Esophagus (tissue), 2 donors: ENCODE measurements around the gene MBP. TPM values are rescaled to one million over a fixed set of nuclear protein-coding genes. Genes with fewer than 3 reads are reported as not detected.

Experiments used
- H3K27ac ChIP-seq, 2 donors: one replicate each; pipeline ENCODE4 v1.5.1; 2013; ENCODE audit warnings: low read depth in 2 of 2, mild to moderate bottlenecking in 2 of 2, inconsistent platforms in 1 of 2, low read length in 1 of 2, moderate library complexity in 1 of 2
- H3K27me3 ChIP-seq, 2 donors: one replicate each; pipeline ENCODE4 v1.6.1; 2013; ENCODE audit warnings: low read length in 2 of 2, control low read depth in 1 of 2, mild to moderate bottlenecking in 1 of 2; ENCODE audit not compliant: insufficient read depth in 2 of 2, control insufficient read depth in 1 of 2
- H3K36me3 ChIP-seq, 2 donors: one replicate each; pipeline ENCODE4 v1.6.1; 2013; ENCODE audit warnings: low read length in 1 of 2; ENCODE audit not compliant: control insufficient read depth in 2 of 2, insufficient read depth in 2 of 2
- H3K4me1 ChIP-seq, 2 donors: one replicate each; pipeline ENCODE4 v1.6.1; 2013; ENCODE audit warnings: low read length in 1 of 2; ENCODE audit not compliant: control insufficient read depth in 2 of 2, insufficient read depth in 2 of 2
- H3K4me3 ChIP-seq, 2 donors: one replicate each; pipeline ENCODE4 v1.5.1; 2013; ENCODE audit warnings: low read length in 2 of 2, mild to moderate bottlenecking in 2 of 2, low read depth in 1 of 2, moderate library complexity in 1 of 2
- H3K9me3 ChIP-seq, 2 donors: one replicate each; pipeline ENCODE4 v1.6.1; 2013; ENCODE audit warnings: mild to moderate bottlenecking in 2 of 2, low read depth in 1 of 2, low read length in 1 of 2, moderate library complexity in 1 of 2; ENCODE audit not compliant: control insufficient read depth in 2 of 2, insufficient read depth in 1 of 2
- WGBS, 2 donors: extraction: QIAGEN DNeasy Blood & Tissue Kit; methylation state at CpG; one replicate each; pipeline ENCODE4 v1.1.7; 2013; 5-methylcytosine and 5-hydroxymethylcytosine counted together
- polyA plus RNA-seq, 2 donors: library from polyadenylated mRNA; stranded (reverse); fragments of 200-250 nt; gene quantifications; one replicate each; pipeline ENCODE4 v1.2.3, GENCODE V29; 2013
- donor health status: healthy with polysubstance abuse.
- donor health status: Bipolar disorder and iron deficiency.

Gene MBP
- polyA plus RNA-seq, 2 donors, result 9.7 to 10.8 TPM

- H3K27ac ChIP-seq, result no peak overlapping the region
- WGBS, 2 donors, result 84 to 85% methylated on average over 9 of the region's 9 CpGs
- H3K36me3 ChIP-seq, result peaks cover 3 to 24% of the 10 kb centered on the region in 2 donors
- no peaks in the 10 kb centered on the region for H3K4me1 ChIP-seq
- H3K27me3 ChIP-seq, result no peaks in the 10 kb centered on the region
- no peaks in the 10 kb centered on the region for H3K9me3 ChIP-seq
- no peak overlapping the region for H3K4me3 ChIP-seq
Measured at GRCh38 chr18:76941284-76941683, 191.3 kb downstream of the MBP start.

- Histone ChIP-seq H3K4me1 (no peaks in the 10 kb centered on the region), H3K36me3 (peaks cover 7 to 35% of the 10 kb centered on the region in 2 donors), H3K27me3 (no peaks in the 10 kb centered on the region), H3K27ac (no peak overlapping the region), H3K9me3 (no peaks in the 10 kb centered on the region), H3K4me3 (no peak overlapping the region)
- WGBS, 2 donors, result 94% methylated on average over 12 of the region's 12 CpGs
Measured at GRCh38 chr18:76938619-76939018, 194.0 kb downstream of the MBP start.

GRCh38 chr18:76937597-76937996 is 195.0 kb downstream of the MBP start:
- 68 to 83% methylated on average over 1 of the region's 1 CpG for WGBS, 2 donors
- Histone ChIP-seq H3K36me3 (peaks cover 7 to 35% of the 10 kb centered on the region in 2 donors), H3K27ac (no peak overlapping the region), H3K4me3 (no peak overlapping the region), H3K27me3 (no peaks in the 10 kb centered on the region), H3K4me1 (no peaks in the 10 kb centered on the region), H3K9me3 (no peaks in the 10 kb centered on the region)

GRCh38 chr18:76936877-76937276 is 195.7 kb downstream of the MBP start:
- H3K36me3 ChIP-seq, result peaks cover 7 to 41% of the 10 kb centered on the region in 2 donors

GRCh38 chr18:76935722-76936337 is 196.8 kb downstream of the MBP start:
- Histone ChIP-seq H3K27ac (no peak overlapping the region), H3K27me3 (no peaks in the 10 kb centered on the region), H3K9me3 (no peaks in the 10 kb centered on the region), H3K4me1 (no peaks in the 10 kb centered on the region), H3K4me3 (no peak overlapping the region), H3K36me3 (peaks cover 7 to 35% of the 10 kb centered on the region in 2 donors)
- WGBS, 2 donors, result 92 to 93% methylated on average over 18 of the region's 18 CpGs

More at GRCh38 chr18:76936877-76937276, 195.7 kb downstream of the MBP start:
- Histone ChIP-seq H3K27ac (no peak overlapping the region), H3K4me1 (no peaks in the 10 kb centered on the region), H3K4me3 (no peak overlapping the region), H3K27me3 (no peaks in the 10 kb centered on the region), H3K9me3 (no peaks in the 10 kb centered on the region)
- WGBS, 2 donors, result 96 to 98% methylated on average over 11 of the region's 11 CpGs

- WGBS, 2 donors, result 76 to 83% methylated on average over 11 of the region's 11 CpGs
- H3K4me3 ChIP-seq, result no peak overlapping the region
- H3K9me3 ChIP-seq, result no peaks in the 10 kb centered on the region
- H3K27ac ChIP-seq, result no peak overlapping the region
- no peaks in the 10 kb centered on the region for H3K27me3 ChIP-seq
- peaks cover 10 to 25% of the 10 kb centered on the region in 2 donors for H3K36me3 ChIP-seq
- no peaks in the 10 kb centered on the region for H3K4me1 ChIP-seq
Measured at GRCh38 chr18:76932026-76932819, 200.4 kb downstream of the MBP start.

- no peak overlapping the region for H3K4me3 ChIP-seq
- H3K27me3 ChIP-seq, result no peaks in the 10 kb centered on the region
- 86 to 88% methylated on average over 6 of the region's 6 CpGs for WGBS, 2 donors
- no peaks in the 10 kb centered on the region for H3K9me3 ChIP-seq
- H3K36me3 ChIP-seq, result peaks cover 7 to 26% of the 10 kb centered on the region in 2 donors
- H3K4me1 ChIP-seq, result no peaks in the 10 kb centered on the region
- H3K27ac ChIP-seq, result no peak overlapping the region
Measured at GRCh38 chr18:76931171-76931570, 201.4 kb downstream of the MBP start.

Other genes starting within 250 kb of the MBP start
- under 1 TPM in 1 of 2 donors, not detected in 1; under 0.01 TPM for gene GALR1, start 117.1 kb upstream of the MBP start, polyA plus RNA-seq